Stimulated activated CD8-positive, alpha-beta memory T cell treated with anti-CD3 and anti-CD28 coated beads, Interleukin-12 subunit alpha, Interleukin-12 subunit beta, amount 100 ng/mL, for 4 hours (primary cell): ENCODE measurements around the gene RAB21.

Experiments
- DNase-seq: peaks from one replicate; pipeline ENCODE4 v3.0.0-alpha.2; 2020; ENCODE audit warnings: low read depth

The RAB21 gene

DNA sequence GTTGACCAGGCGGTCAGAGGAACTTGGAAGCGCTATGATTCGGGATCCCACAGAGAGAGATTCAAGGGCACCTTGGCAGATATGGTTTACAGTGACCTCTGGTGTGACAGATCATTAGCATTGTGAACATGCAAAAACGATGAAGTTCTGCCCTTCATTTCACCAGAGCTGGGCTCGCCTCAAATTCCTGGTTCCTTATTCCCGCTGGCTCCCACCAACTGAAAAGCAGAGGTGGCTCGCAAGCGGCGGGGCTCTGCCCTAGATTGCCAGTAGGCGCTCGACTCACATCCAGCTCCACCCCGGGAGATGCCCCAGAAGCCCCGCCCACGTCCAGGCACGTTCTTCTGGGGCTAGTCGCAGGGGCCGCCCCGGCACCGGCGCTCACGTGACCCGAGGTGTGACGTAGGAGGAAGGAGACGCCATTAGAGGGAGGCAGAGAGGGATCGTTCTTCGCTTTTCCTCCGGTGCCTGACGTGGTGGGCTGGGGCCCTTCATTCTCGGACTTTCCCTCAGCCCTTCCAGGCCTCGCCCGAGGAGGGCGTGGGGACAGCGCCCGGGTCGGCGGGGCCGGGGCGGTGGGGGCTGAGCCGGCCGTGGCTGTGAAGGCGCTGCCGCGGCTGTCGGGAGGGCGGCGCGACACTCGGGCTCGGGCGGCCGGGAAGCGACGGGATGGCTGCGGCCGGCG lies at the start of gene RAB21:
Gene RAB21 (plus strand): TSS at position 403 of the 685 bp plus-strand sequence. CDS start 267 bp downstream, at position 670.
- peak; percentile 97 for DNase-seq

- DNase-seq, result no peak
Measured at GRCh38 chr12:71704920-71705319, 49.7 kb upstream of the RAB21 start.

GRCh38 chr12:71708658-71709057 lies 46.0 kb upstream of the RAB21 start:
- DNase-seq, result no peak

DNA sequence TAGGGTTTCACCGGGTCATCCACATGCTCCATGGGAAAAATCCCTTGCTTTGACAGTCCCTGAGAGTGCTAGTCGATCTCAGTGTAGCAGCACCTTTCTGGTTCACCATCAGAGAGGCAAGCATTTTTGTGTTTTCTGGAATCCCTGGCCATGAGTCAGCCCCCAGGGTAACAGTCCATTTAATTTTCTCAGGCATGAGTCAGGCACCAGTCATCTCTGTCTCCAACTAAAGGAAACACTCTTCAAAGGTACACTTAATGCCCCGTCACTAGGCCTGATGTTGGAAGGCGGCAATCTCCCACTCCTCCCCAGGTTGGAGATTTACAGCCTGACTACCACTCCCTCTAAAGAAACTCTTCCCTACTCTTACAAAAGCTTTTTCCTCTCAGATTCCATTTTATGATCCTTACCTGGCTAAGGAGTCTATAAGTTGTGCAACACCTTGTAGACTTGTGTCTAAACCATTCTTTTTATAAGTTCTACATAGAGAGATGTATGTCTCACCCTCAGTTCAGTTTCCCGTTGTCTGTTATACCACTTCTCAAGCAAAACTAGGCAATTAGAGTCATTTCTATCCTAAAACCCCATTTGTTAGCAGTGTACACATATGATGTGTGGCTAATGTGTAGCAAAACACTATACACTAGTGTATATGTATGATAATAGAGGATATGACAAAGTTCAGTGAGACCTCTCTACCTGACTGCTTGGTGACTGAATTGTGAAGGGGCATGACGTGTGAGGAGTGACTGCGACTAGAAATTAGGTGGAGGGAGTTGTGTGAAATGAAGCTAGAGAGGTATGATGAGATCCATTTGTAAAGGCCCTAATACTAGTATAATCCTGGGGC lies 44.2 kb upstream of the RAB21 start:
- DNase-seq, result no peak

DNA sequence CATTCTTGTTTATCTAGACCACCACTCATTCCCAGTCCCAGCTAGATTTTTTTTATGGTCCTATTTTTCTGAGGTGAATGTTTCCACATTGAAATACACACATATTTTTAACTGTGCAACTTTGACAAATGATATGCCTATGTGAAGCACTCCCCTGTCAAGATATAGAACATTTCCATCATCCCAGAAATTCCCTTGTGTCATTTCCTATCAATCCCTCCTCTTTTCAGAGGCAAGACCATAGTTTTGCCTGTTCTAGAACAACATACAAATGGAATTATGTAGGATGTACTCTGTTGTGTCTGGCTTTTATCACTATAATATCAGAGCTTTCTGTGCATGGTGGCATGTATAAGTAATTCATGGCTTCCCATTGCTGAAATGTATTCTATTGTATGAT lies 36.1 kb upstream of the RAB21 start:
- no peak for DNase-seq

GRCh38 chr12:71719647-71720370 lies 34.9 kb upstream of the RAB21 start:
- DNase-seq, result no peak

- DNase-seq, result no peak
Measured at GRCh38 chr12:71721783-71722505, 32.7 kb upstream of the RAB21 start.

DNA sequence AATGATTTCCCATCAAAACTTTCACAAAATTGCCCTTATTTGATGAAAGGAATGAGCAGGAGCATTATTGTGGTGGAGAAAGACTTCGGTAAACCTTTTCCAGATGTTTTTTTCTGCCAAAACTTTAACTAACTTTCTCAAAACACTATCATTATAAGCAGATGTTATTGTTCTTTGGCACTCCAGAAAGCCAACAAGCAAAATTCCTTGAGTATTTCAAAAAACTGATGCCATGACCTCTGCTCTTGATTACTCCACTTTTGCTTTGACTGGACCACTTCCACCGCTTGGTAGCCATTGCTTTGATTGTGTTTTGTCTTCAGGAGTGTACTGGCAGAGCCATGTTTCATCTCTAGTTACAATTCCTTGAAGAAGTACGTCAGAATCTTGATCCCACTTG lies 29.7 kb upstream of the RAB21 start:
- DNase-seq, result no peak

GRCh38 chr12:71726548-71726947 lies 28.1 kb upstream of the RAB21 start:
- DNase-seq, result no peak

DNA sequence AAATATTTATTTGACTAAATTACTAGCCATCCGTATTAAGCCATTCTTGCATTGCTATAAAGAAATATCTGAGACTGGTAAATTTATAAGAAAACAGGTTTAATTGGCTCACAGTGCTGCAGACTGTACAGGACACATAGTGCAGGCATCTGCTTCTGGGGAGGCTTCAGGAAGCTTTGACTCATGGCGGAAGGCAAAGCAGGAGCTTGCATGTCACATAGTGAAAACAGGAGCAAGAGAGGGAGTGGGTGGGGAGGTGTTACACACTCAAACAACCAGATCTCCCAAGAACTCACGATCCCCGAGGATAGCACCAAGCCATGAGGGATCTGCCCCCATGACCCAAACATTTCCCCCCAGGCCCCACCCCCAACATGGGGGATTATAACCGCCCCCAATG lies 26.7 kb upstream of the RAB21 start:
- no peak for DNase-seq

- DNase-seq, result no peak
Measured at GRCh38 chr12:71730936-71731335, 23.7 kb upstream of the RAB21 start.

GRCh38 chr12:71731439-71732356 lies 23.0 kb upstream of the RAB21 start:
- no peak for DNase-seq

GRCh38 chr12:71732357-71732712 lies 22.3 kb upstream of the RAB21 start:
- no peak for DNase-seq

GRCh38 chr12:71737197-71737596 lies 17.5 kb upstream of the RAB21 start:
- DNase-seq, result no peak

DNA sequence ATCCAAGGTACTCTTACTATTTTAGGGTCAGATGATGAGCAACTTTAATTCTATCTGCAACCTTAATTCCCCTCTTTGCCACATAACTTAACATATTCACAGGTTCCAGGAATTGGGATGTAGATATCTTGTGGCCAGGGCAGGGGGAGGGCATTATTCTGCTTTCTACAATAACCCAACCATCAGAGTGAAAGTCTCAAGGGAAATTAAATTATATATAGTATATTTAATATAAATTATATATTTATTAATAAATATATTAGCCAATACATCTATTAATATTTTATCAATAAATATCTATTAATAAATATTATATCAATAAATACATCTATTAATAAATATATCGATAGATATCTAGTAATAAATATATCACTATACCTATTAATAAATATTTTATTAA lies 11.7 kb upstream of the RAB21 start:
- no peak for DNase-seq

DNA sequence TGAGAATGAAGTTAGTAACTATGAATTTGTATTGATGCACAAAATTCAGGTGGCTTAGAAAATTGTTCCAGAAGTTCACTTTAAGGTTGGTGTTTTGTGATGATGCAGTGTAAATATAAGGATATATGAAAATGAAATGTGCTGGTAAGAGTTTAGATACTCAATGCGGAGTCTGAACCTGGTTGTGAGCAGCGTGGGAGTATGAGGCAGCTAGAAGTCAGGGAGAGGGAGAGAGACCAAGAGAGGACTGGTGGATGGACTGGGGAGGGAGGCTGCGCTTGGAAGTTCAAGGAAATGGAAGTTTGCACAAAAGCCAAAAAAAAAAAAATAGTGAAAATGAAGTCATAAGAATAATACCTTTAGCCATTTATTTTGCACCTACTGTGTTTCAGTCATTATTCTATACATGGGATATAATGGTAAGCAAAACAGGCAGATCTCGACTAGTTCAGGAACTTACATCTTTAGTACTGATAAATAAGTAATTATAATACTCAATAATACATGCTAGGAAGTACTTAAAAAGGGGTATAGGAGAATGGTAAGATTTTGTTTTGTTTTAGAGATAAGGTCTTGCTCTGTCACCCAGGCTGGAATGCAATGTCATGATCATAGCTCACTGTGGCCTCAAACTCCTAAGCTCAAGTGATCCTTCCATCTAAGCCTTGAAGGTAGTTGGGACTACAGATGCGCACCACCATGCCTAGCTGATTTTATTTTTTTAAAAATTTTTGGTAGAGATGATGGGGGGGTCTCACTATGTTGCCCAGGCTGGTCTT lies 10.0 kb upstream of the RAB21 start:
- DNase-seq, result no peak

DNA sequence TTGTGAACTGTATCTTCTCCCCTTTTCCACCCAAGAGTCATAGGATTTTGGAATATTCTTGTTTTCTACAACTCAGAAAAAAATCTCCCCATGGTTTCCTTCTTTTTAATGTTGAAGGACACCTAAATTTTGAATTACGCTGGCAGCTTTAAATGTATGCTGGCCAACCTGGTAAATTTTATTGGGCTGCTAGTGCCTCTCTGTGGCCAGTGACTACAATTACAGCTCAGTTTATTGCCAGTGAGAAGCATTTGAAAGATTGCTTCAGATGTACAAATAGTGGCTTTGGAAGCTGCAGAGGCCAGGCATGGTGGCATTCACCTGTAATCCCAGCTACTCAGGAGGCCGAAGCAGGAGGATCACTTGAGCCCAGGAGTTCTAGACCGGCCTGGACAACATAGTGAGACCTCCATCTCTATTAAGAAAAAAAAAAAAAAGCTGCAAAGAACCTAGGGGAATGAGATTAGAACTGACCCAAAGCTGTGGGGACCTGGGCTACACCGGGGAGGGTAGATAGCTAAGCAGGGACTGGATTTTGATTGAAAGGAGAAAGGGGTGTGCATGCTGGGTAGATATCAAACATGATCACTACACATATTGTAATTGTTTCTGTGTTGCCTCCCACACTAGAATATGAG lies 7.6 kb upstream of the RAB21 start:
- peak; percentile 25 for DNase-seq

- DNase-seq, result no peak
Measured at GRCh38 chr12:71748081-71748850, 6.4 kb upstream of the RAB21 start.

GRCh38 chr12:71749666-71750065 lies 5.0 kb upstream of the RAB21 start:
- no peak for DNase-seq
